ENCODE measurements around the gene PLIN4. TPM values are rescaled to one million over a fixed set of nuclear protein-coding genes. Genes with fewer than 3 reads are reported as not detected.

The PLIN4 gene
- total and polyA plus RNA-seq, 2 donors, result 14.0 to 55.7 TPM

GRCh38 chr19:4502282-4503131, 15.8 kb downstream of the PLIN4 start:
- no peak overlapping the region for H3K4me3 ChIP-seq (ENCODE audit: low read depth, low read length)
- no peak overlapping the region for H3K27ac ChIP-seq (ENCODE audit: low read depth)
- DNase-seq (ENCODE audit: extremely low spot score), result no peak
- H3K4me1 ChIP-seq (ENCODE audit: insufficient read depth), result no peaks in the 10 kb centered on the region
- WGBS, result 84% methylated on average over 37 of the region's 37 CpGs
- peaks cover 5% of the 10 kb centered on the region for H3K36me3 ChIP-seq (ENCODE audit: insufficient read depth)

- 83% methylated on average over 25 of the region's 25 CpGs for WGBS
- DNase-seq (ENCODE audit: extremely low spot score), result no peak
- no peak overlapping the region for H3K27ac ChIP-seq (ENCODE audit: low read depth)
- no peaks in the 10 kb centered on the region for H3K4me1 ChIP-seq (ENCODE audit: insufficient read depth)
- H3K36me3 ChIP-seq (ENCODE audit: insufficient read depth), result peaks cover 5% of the 10 kb centered on the region
- H3K4me3 ChIP-seq (ENCODE audit: low read depth, low read length), result no peak overlapping the region
Measured at GRCh38 chr19:4501691-4502090, 16.6 kb downstream of the PLIN4 start.

- Histone ChIP-seq H3K27ac (ENCODE audit: low read depth) (no peak overlapping the region), H3K36me3 (ENCODE audit: insufficient read depth) (peaks cover 9% of the 10 kb centered on the region)
- DNase-seq (ENCODE audit: extremely low spot score), result no peak
Measured at GRCh38 chr19:4500841-4501591, 17.3 kb downstream of the PLIN4 start.

GRCh38 chr19:4499855-4500254, 18.4 kb downstream of the PLIN4 start:
- no peak overlapping the region for H3K27ac ChIP-seq (ENCODE audit: low read depth)
- no peak overlapping the region for H3K4me3 ChIP-seq (ENCODE audit: low read depth, low read length)
- peaks cover 9% of the 10 kb centered on the region for H3K36me3 ChIP-seq (ENCODE audit: insufficient read depth)
- H3K4me1 ChIP-seq (ENCODE audit: insufficient read depth), result no peaks in the 10 kb centered on the region
- no peak for DNase-seq (ENCODE audit: extremely low spot score)
- 95% methylated on average over 15 of the region's 15 CpGs for WGBS

More at GRCh38 chr19:4500841-4501591, 17.3 kb downstream of the PLIN4 start:
- no peak overlapping the region for H3K4me3 ChIP-seq (ENCODE audit: low read depth, low read length)
- H3K4me1 ChIP-seq (ENCODE audit: insufficient read depth), result no peaks in the 10 kb centered on the region
- 92% methylated on average over 29 of the region's 29 CpGs for WGBS

- no peak overlapping the region for H3K4me3 ChIP-seq (ENCODE audit: low read depth, low read length)
- peaks cover 10% of the 10 kb centered on the region for H3K36me3 ChIP-seq (ENCODE audit: insufficient read depth)
- 96% methylated on average over 23 of the region's 23 CpGs for WGBS
- no peaks in the 10 kb centered on the region for H3K4me1 ChIP-seq (ENCODE audit: insufficient read depth)
- no peak overlapping the region for H3K27ac ChIP-seq (ENCODE audit: low read depth)
- no peak for DNase-seq (ENCODE audit: extremely low spot score)
Measured at GRCh38 chr19:4499318-4499717, 19.0 kb downstream of the PLIN4 start.

- WGBS, result 95% methylated on average over 12 of the region's 12 CpGs
- no peak for DNase-seq (ENCODE audit: extremely low spot score)
- Histone ChIP-seq H3K36me3 (ENCODE audit: insufficient read depth) (peaks cover 17% of the 10 kb centered on the region), H3K27ac (ENCODE audit: low read depth) (no peak overlapping the region), H3K4me1 (ENCODE audit: insufficient read depth) (no peaks in the 10 kb centered on the region), H3K4me3 (ENCODE audit: low read depth, low read length) (no peak overlapping the region)
Measured at GRCh38 chr19:4498694-4499093, 19.6 kb downstream of the PLIN4 start.

GRCh38 chr19:4497770-4498389, 20.4 kb downstream of the PLIN4 start:
- 91% methylated on average over 25 of the region's 25 CpGs for WGBS
- Histone ChIP-seq H3K4me3 (ENCODE audit: low read depth, low read length) (no peak overlapping the region), H3K4me1 (ENCODE audit: insufficient read depth) (no peaks in the 10 kb centered on the region), H3K27ac (ENCODE audit: low read depth) (no peak overlapping the region), H3K36me3 (ENCODE audit: insufficient read depth) (peaks cover 18% of the 10 kb centered on the region)
- no peak for DNase-seq (ENCODE audit: extremely low spot score)

GRCh38 chr19:4496304-4496703, 22.0 kb downstream of the PLIN4 start:
- H3K36me3 ChIP-seq (ENCODE audit: insufficient read depth), result peaks cover 21% of the 10 kb centered on the region
- WGBS, result 87% methylated on average over 18 of the region's 18 CpGs

GRCh38 chr19:4495471-4495870, 22.8 kb downstream of the PLIN4 start:
- Histone ChIP-seq H3K4me3 (ENCODE audit: low read depth, low read length) (no peak overlapping the region), H3K36me3 (ENCODE audit: insufficient read depth) (peaks cover 22% of the 10 kb centered on the region), H3K4me1 (ENCODE audit: insufficient read depth) (no peaks in the 10 kb centered on the region), H3K27ac (ENCODE audit: low read depth) (no peak overlapping the region)
- no peak for DNase-seq (ENCODE audit: extremely low spot score)
- 90% methylated on average over 12 of the region's 12 CpGs for WGBS

More at GRCh38 chr19:4496304-4496703, 22.0 kb downstream of the PLIN4 start:
- no peak for DNase-seq (ENCODE audit: extremely low spot score)
- no peak overlapping the region for H3K4me3 ChIP-seq (ENCODE audit: low read depth, low read length)
- no peak overlapping the region for H3K27ac ChIP-seq (ENCODE audit: low read depth)
- no peaks in the 10 kb centered on the region for H3K4me1 ChIP-seq (ENCODE audit: insufficient read depth)

GRCh38 chr19:4494691-4495064, 23.6 kb downstream of the PLIN4 start:
- DNase-seq (ENCODE audit: extremely low spot score), result no peak
- Histone ChIP-seq H3K4me1 (ENCODE audit: insufficient read depth) (no peaks in the 10 kb centered on the region), H3K4me3 (ENCODE audit: low read depth, low read length) (no peak overlapping the region), H3K27ac (ENCODE audit: low read depth) (no peak overlapping the region), H3K36me3 (ENCODE audit: insufficient read depth) (peaks cover 22% of the 10 kb centered on the region)
- WGBS, result 97% methylated on average over 8 of the region's 8 CpGs

- H3K36me3 ChIP-seq (ENCODE audit: insufficient read depth), result peaks cover 22% of the 10 kb centered on the region
- H3K27ac ChIP-seq (ENCODE audit: low read depth), result no peak overlapping the region
- 96% methylated on average over 61 of the region's 61 CpGs for WGBS
Measured at GRCh38 chr19:4493929-4494690, 24.2 kb downstream of the PLIN4 start.

GRCh38 chr19:4493104-4493928, 25.0 kb downstream of the PLIN4 start:
- WGBS, result 94% methylated on average over 41 of the region's 41 CpGs
- Histone ChIP-seq H3K4me3 (ENCODE audit: low read depth, low read length) (no peak overlapping the region), H3K36me3 (ENCODE audit: insufficient read depth) (peaks cover 20% of the 10 kb centered on the region), H3K27ac (ENCODE audit: low read depth) (no peak overlapping the region), H3K4me1 (ENCODE audit: insufficient read depth) (no peaks in the 10 kb centered on the region)
- no peak for DNase-seq (ENCODE audit: extremely low spot score)

More at GRCh38 chr19:4493929-4494690, 24.2 kb downstream of the PLIN4 start:
- DNase-seq (ENCODE audit: extremely low spot score), result no peak
- Histone ChIP-seq H3K4me3 (ENCODE audit: low read depth, low read length) (no peak overlapping the region), H3K4me1 (ENCODE audit: insufficient read depth) (no peaks in the 10 kb centered on the region)
